ENCODE data around the gene KDELR3.
A peak's percentile ranks its signal among the peaks of the same experiment; 100 is the strongest.

The KDELR3 gene

GRCh38 chr22:38455076-38455529 lies 12.8 kb upstream of the KDELR3 start, which contains the start of gene KCNJ4:
Gene KCNJ4 (minus strand): TSS chr22:38455199. CDS start chr22:38428132, 27,067 bp downstream.
- DNase-seq (ENCODE audit: extremely low read depth, insufficient read length), result no peak
- peaks cover 4% of the 10 kb centered on the region for H3K27me3 ChIP-seq (replicated peaks; ENCODE audit: control insufficient read depth, insufficient read depth, low read length)
- H3K36me3 ChIP-seq (ENCODE audit: control insufficient read depth, insufficient read depth, low read length), result no peaks in the 10 kb centered on the region
- TF ChIP-seq CTCF (IDR thresholded peaks at IDR 0.05; ENCODE audit: insufficient read depth, low read length, poor library complexity, severe bottlenecking), result no peak
- H3K4me3 ChIP-seq (replicated peaks; ENCODE audit: low read depth, low read length), result peak within 1 kb of the TSS; percentile 20

- DNase-seq (ENCODE audit: extremely low read depth, insufficient read length), result no peak
- H3K27me3 ChIP-seq (replicated peaks; ENCODE audit: control insufficient read depth, insufficient read depth, low read length), result peaks cover 4% of the 10 kb centered on the region
- no peak for TF ChIP-seq CTCF (IDR thresholded peaks at IDR 0.05; ENCODE audit: insufficient read depth, low read length, poor library complexity, severe bottlenecking)
These were observed 12.2 kb upstream of the KDELR3 start for GRCh38 chr22:38455530-38456271.

GRCh38 chr22:38456272-38456835 lies 11.5 kb upstream of the KDELR3 start:
- TF ChIP-seq CTCF (IDR thresholded peaks at IDR 0.05; ENCODE audit: insufficient read depth, low read length, poor library complexity, severe bottlenecking), result no peak
- Histone ChIP-seq H3K4me3 (replicated peaks; ENCODE audit: low read depth, low read length) (no peak overlapping the region), H3K36me3 (ENCODE audit: control insufficient read depth, insufficient read depth, low read length) (no peaks in the 10 kb centered on the region), H3K27me3 (replicated peaks; ENCODE audit: control insufficient read depth, insufficient read depth, low read length) (peaks cover 4% of the 10 kb centered on the region)
- DNase-seq (ENCODE audit: extremely low read depth, insufficient read length), result no peak

More at GRCh38 chr22:38455530-38456271, 12.2 kb upstream of the KDELR3 start:
- no peaks in the 10 kb centered on the region for H3K36me3 ChIP-seq (ENCODE audit: control insufficient read depth, insufficient read depth, low read length)
- H3K4me3 ChIP-seq (replicated peaks; ENCODE audit: low read depth, low read length), result no peak overlapping the region; the same call in 1 of the 2 replicates

GRCh38 chr22:38456841-38457699 lies 10.8 kb upstream of the KDELR3 start:
- Histone ChIP-seq H3K4me3 (replicated peaks; ENCODE audit: low read depth, low read length) (no peak overlapping the region), H3K36me3 (ENCODE audit: control insufficient read depth, insufficient read depth, low read length) (no peaks in the 10 kb centered on the region), H3K27me3 (replicated peaks; ENCODE audit: control insufficient read depth, insufficient read depth, low read length) (peaks cover 4% of the 10 kb centered on the region)
- no peak for TF ChIP-seq CTCF (IDR thresholded peaks at IDR 0.05; ENCODE audit: insufficient read depth, low read length, poor library complexity, severe bottlenecking)
- no peak for DNase-seq (ENCODE audit: extremely low read depth, insufficient read length)

- Histone ChIP-seq H3K36me3 (ENCODE audit: control insufficient read depth, insufficient read depth, low read length) (no peaks in the 10 kb centered on the region), H3K27me3 (replicated peaks; ENCODE audit: control insufficient read depth, insufficient read depth, low read length) (peaks cover 3% of the 10 kb centered on the region), H3K4me3 (replicated peaks; ENCODE audit: low read depth, low read length) (no peak overlapping the region)
- DNase-seq (ENCODE audit: extremely low read depth, insufficient read length), result no peak
- no peak for TF ChIP-seq CTCF (IDR thresholded peaks at IDR 0.05; ENCODE audit: insufficient read depth, low read length, poor library complexity, severe bottlenecking)
These were observed 7.5 kb upstream of the KDELR3 start for GRCh38 chr22:38460426-38460840.
